ENCODE data around the gene TMC6.
"Not testable (repeated sequence)": the region's sequence is repeated elsewhere in the genome, so short reads cannot be mapped to it uniquely, and the experiment has no call there.

TMC6 gene

GRCh38 chr17:78107976-78108725 lies 20.4 kb downstream of the TMC6 start:
- no peak for DNase-seq

- no peak for DNase-seq
These were observed 21.1 kb downstream of the TMC6 start for GRCh38 chr17:78107457-78107856.

- DNase-seq, result no peak
These were observed 22.3 kb downstream of the TMC6 start for GRCh38 chr17:78106211-78106610.

- DNase-seq, result no peak
These were observed 23.0 kb downstream of the TMC6 start for GRCh38 chr17:78105551-78105950.

- DNase-seq, result no peak
These were observed 23.5 kb downstream of the TMC6 start for GRCh38 chr17:78105101-78105500.

GRCh38 chr17:78104540-78104941 lies 24.0 kb downstream of the TMC6 start:
- DNase-seq, result no peak

- no peak for DNase-seq
These were observed 25.2 kb downstream of the TMC6 start for GRCh38 chr17:78103311-78103710.

- DNase-seq, result no peak
These were observed 27.0 kb downstream of the TMC6 start for GRCh38 chr17:78101542-78101941.

GRCh38 chr17:78101112-78101511 lies 27.4 kb downstream of the TMC6 start:
- no peak for DNase-seq

- DNase-seq, result no peak
These were observed 32.5 kb downstream of the TMC6 start for GRCh38 chr17:78096093-78096492.

- no peak for DNase-seq
These were observed 33.5 kb downstream of the TMC6 start for GRCh38 chr17:78095035-78095434.

GRCh38 chr17:78092794-78093324 lies 35.7 kb downstream of the TMC6 start:
- no peak for DNase-seq

- no peak for DNase-seq
These were observed 38.8 kb downstream of the TMC6 start for GRCh38 chr17:78089576-78090281.

GRCh38 chr17:78088529-78088928 lies 40.0 kb downstream of the TMC6 start:
- no peak for DNase-seq

GRCh38 chr17:78086740-78087139 lies 41.8 kb downstream of the TMC6 start:
- no peak for DNase-seq

- no peak for DNase-seq
These were observed 45.6 kb downstream of the TMC6 start for GRCh38 chr17:78082988-78083387.

GRCh38 chr17:78082355-78082872 lies 46.1 kb downstream of the TMC6 start:
- DNase-seq, result not testable (repeated sequence)

- DNase-seq, result no peak
These were observed 47.0 kb downstream of the TMC6 start for GRCh38 chr17:78081551-78081950.

- DNase-seq, result no peak
These were observed 49.3 kb downstream of the TMC6 start for GRCh38 chr17:78079253-78079652.

GRCh38 chr17:78075545-78075944 lies 53.0 kb downstream of the TMC6 start:
- DNase-seq, result no peak

- DNase-seq, result no peak
These were observed 53.5 kb downstream of the TMC6 start for GRCh38 chr17:78075011-78075410.

- DNase-seq, result no peak
These were observed 55.6 kb downstream of the TMC6 start for GRCh38 chr17:78072961-78073360.

- DNase-seq, result no peak
These were observed 58.9 kb downstream of the TMC6 start for GRCh38 chr17:78069695-78070094.

- DNase-seq, result not testable (repeated sequence)
These were observed 61.6 kb downstream of the TMC6 start for GRCh38 chr17:78066976-78067375.

Measured in activated CD4-positive, CD25-positive, alpha-beta regulatory T cell (primary cell).